A673 (cell line): ENCODE data around the gene GUCA2B. TPM values are rescaled to one million over a fixed set of nuclear protein-coding genes. Genes with fewer than 3 reads are reported as not detected.

Experiments
- BruUV-seq: library from RNA; stranded (reverse); fragments of 400-500 nt; replicated peaks from 2 replicates; lab custom pipeline; 2021; lab: Mats Ljungman, UMichigan
- CTCF ChIA-PET: fragments of 300-600 bp; sonication (Branson Sonifier 250); formaldehyde crosslinking; loops from one replicate; lab custom pipeline; 2022; ENCODE audit warnings: antibody characterized with exemption; lab: Charles Lee
- POLR2A ChIA-PET: fragments of 300-600 bp; sonication (Branson Sonifier 250); formaldehyde crosslinking; loops from one replicate; lab custom pipeline; 2022; ENCODE audit warnings: antibody characterized with exemption; ENCODE audit not compliant: low non-redundant PET; lab: Charles Lee
- DNase-seq: peaks from one replicate; pipeline ENCODE4 v3.0.0-alpha.2; 2015; ENCODE audit warnings: low spot score
- H3K27ac ChIP-seq: fragments of 200-600 bp; sonication (generic); 2 replicates; pipeline ENCODE4 v1.5.1; 2016; ENCODE audit warnings: mixed run types, low read depth, mild to moderate bottlenecking, mixed read lengths, antibody characterized with exemption, low read length; ENCODE audit not compliant: poor library complexity, severe bottlenecking
- H3K27me3 ChIP-seq: fragments of 200-600 bp; sonication (generic); replicated peaks from 2 replicates; pipeline ENCODE4 v1.6.1; 2017; ENCODE audit warnings: mixed run types, low read depth, mild to moderate bottlenecking, mixed read lengths, antibody characterized with exemption, low read length; ENCODE audit not compliant: insufficient read depth, poor library complexity
- H3K36me3 ChIP-seq: fragments of 200-600 bp; sonication (generic); 2 replicates; pipeline ENCODE4 v1.6.1; 2016; ENCODE audit warnings: mixed run types, mild to moderate bottlenecking, mixed read lengths, antibody characterized with exemption, low read length; ENCODE audit not compliant: insufficient read depth, poor library complexity, severe bottlenecking
- H3K4me1 ChIP-seq: fragments of 200-600 bp; sonication (generic); 2 replicates; pipeline ENCODE4 v1.6.1; 2017; ENCODE audit warnings: mixed run types, mild to moderate bottlenecking, mixed read lengths, antibody characterized with exemption, low read length; ENCODE audit not compliant: insufficient read depth, poor library complexity, severe bottlenecking
- H3K4me3 ChIP-seq: fragments of 200-600 bp; sonication (generic); 2 replicates; pipeline ENCODE4 v1.5.1; 2016; ENCODE audit warnings: low read depth, mixed run types, mild to moderate bottlenecking, mixed read lengths, low read length; ENCODE audit not compliant: poor library complexity, severe bottlenecking
- H3K9me3 ChIP-seq: fragments of 200-600 bp; sonication (generic); 2 replicates; pipeline ENCODE4 v1.6.1; 2016; ENCODE audit warnings: mixed run types, low read depth, mild to moderate bottlenecking, mixed read lengths, antibody characterized with exemption, low read length; ENCODE audit not compliant: poor library complexity, severe bottlenecking
- CTCF ChIP-seq: fragments of 300-800, 200-600 bp; sonication (generic); conservative IDR thresholded peaks from 2 replicates; pipeline ENCODE4 v1.5.1; 2017; ENCODE audit warnings: low read depth, mild to moderate bottlenecking, antibody characterized with exemption, low read length, moderate library complexity, mixed read lengths
- EZH2 ChIP-seq: fragments of 200-600 bp; sonication (generic); IDR thresholded peaks from 2 replicates; pipeline ENCODE4 v1.6.1; 2017; ENCODE audit warnings: borderline replicate concordance, low read depth, mild to moderate bottlenecking, mixed read lengths, antibody characterized with exemption, low read length; ENCODE audit not compliant: poor library complexity, severe bottlenecking
- intact Hi-C: fragments of 100-400 bp; cut with micrococcal nuclease; formaldehyde crosslinking; loops from one replicate; pipeline ENCODE4 v1.10.0; 2022; ENCODE audit not compliant: unreplicated experiment
- total RNA-seq: library from RNA; stranded (reverse); gene quantifications from 2 replicates; pipeline ENCODE4 v1.2.3, GENCODE V29; 2021

The GUCA2B gene
- total RNA-seq, 1 experiment from 2014 or later = not detected

- BruUV-seq = no TSS peak
- TF ChIP-seq EZH2 = no peak
- no peak for TF ChIP-seq CTCF
- no peak for DNase-seq
- ChIA-PET POLR2A (no interaction called here), CTCF (no interaction called here)
- Histone ChIP-seq H3K36me3 (peaks cover 16% of the 10 kb centered on the region), H3K4me1 (no peaks in the 10 kb centered on the region), H3K4me3 (no peak overlapping the region), H3K9me3 (no peaks in the 10 kb centered on the region), H3K27ac (no peak overlapping the region), H3K27me3 (no peaks in the 10 kb centered on the region)
- intact Hi-C loops = no loop called here
These were observed 45.0 kb downstream of the GUCA2B start for GRCh38 chr1:42198251-42198650.

- Histone ChIP-seq H3K4me3 (no peak overlapping the region), H3K4me1 (no peaks in the 10 kb centered on the region), H3K36me3 (peaks cover 11% of the 10 kb centered on the region), H3K27me3 (no peaks in the 10 kb centered on the region), H3K9me3 (no peaks in the 10 kb centered on the region), H3K27ac (no peak overlapping the region)
- CTCF ChIA-PET = no interaction called here
- POLR2A ChIA-PET = no interaction called here
- TF ChIP-seq CTCF (no peak), EZH2 (no peak)
- intact Hi-C loops = no loop called here
- DNase-seq = no peak
- no TSS peak for BruUV-seq
These were observed 48.8 kb downstream of the GUCA2B start for GRCh38 chr1:42201986-42202385.

Other genes with a start within 250 kb of the GUCA2B start
- 3.1 and 3.6 TPM in 2 replicates for gene HIVEP3, start 234.5 kb upstream of the GUCA2B start, total RNA-seq
- gene GUCA2A, start 11.3 kb downstream of the GUCA2B start, total RNA-seq = not detected in 2 replicates
- 55.4 and 57.9 TPM in 2 replicates for gene FOXJ3, start 181.8 kb downstream of the GUCA2B start, total RNA-seq
- 0.04 and 0.24 TPM in 2 replicates for gene RIMKLA, start 227.4 kb downstream of the GUCA2B start, total RNA-seq